ENCODE measurements around the gene CPA3. TPM values are rescaled to one million over a fixed set of nuclear protein-coding genes. Genes with fewer than 3 reads are reported as not detected.

The CPA3 gene
- total and polyA plus RNA-seq, 10 donors: 0.06 to 5.6 (median 0.49) TPM; not detected in 3

DNA sequence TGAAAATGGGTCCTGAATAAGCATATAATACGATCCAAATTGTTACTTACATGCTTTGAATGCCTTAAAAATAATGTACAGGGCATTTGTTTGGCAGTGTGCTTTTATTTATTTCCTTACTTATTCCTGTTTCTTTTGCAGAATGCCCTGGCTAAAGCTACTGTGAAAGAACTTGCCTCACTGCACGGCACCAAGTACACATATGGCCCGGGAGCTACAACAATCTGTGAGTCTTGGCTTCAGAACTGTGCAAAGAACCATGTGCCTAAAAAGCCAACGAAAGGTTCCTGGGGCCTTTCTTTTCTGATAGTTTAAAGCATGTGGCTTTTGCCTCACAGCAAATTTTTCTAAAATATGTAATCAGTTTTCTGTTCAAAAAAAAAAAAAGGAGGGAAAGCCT, 7.8 kb upstream of the CPA3 start:
- Histone ChIP-seq H3K9me3 (no peaks in the 10 kb centered on the region), H3K27me3 (replicated peaks in 1 of 7) (no peaks in the 10 kb centered on the region), H3K4me1 (no peaks in the 10 kb centered on the region), H3K4me3 (no peak overlapping the region), H3K36me3 (no peaks in the 10 kb centered on the region), H3K27ac (no peak overlapping the region)
- DNase-seq: no peak
- 76 to 92% (median 84%) methylated on average over 4 of the region's 4 CpGs for WGBS, 5 donors
- intact Hi-C loops (cut with DNase I; ENCODE audit: low total_unique reads): no loop called here
- TF ChIP-seq POLR2AphosphoS5 (IDR thresholded peaks at IDR 0.05) (no peak), CTCF (IDR thresholded peaks at IDR 0.05 in 8 of 11, conservative IDR thresholded peaks at IDR 0.05 in 3 of 11) (no peak), POLR2A (IDR thresholded peaks at IDR 0.05) (no peak)

- no peak for DNase-seq
Observed at GRCh38 chr3:148861277-148861869, 3.7 kb upstream of the CPA3 start.

DNA sequence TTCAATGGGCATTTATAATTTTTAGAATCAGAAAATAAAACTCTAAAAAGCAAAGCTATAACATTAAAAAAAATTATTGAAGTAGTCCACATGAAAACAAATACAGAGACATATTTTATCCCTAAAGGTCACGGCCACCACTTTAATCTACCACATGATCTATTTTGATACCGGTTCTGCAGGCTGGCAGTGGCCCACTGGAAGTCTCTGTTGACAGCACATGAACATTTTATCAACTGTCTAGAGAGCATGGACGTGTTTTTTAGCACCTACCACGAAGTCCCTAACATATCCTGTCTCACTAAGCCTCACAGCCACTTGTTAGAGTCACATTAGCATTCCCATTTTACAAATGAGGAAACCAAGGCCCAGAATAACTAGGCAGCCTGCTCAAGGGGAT, 1.8 kb upstream of the CPA3 start:
- no peak for DNase-seq
- intact Hi-C loops (cut with DNase I; ENCODE audit: low total_unique reads): loop anchor here (5.0 kb wide), 1 partner anchor 84 kb away; no protein-coding TSS in a partner anchor
- TF ChIP-seq POLR2A (IDR thresholded peaks at IDR 0.05) (no peak), CTCF (IDR thresholded peaks at IDR 0.05 in 8 of 11, conservative IDR thresholded peaks at IDR 0.05 in 3 of 11) (no peak), POLR2AphosphoS5 (IDR thresholded peaks at IDR 0.05) (no peak)

More at GRCh38 chr3:148861277-148861869, 3.7 kb upstream of the CPA3 start:
- no peaks in the 10 kb centered on the region for H3K9me3 ChIP-seq
- no peak overlapping the region for H3K27ac ChIP-seq
- no peak overlapping the region for H3K4me3 ChIP-seq
- H3K36me3 ChIP-seq: no peaks in the 10 kb centered on the region
- 4 to 10% (median 4%) methylated on average over 1 of the region's 1 CpG for WGBS, 5 donors
- intact Hi-C loops (cut with DNase I; ENCODE audit: low total_unique reads): loop anchor here (5.0 kb wide), 1 partner anchor 86 kb away; no protein-coding TSS in a partner anchor
- TF ChIP-seq POLR2AphosphoS5 (IDR thresholded peaks at IDR 0.05): no peak
- no peak for TF ChIP-seq POLR2A (IDR thresholded peaks at IDR 0.05)
- peak; percentile 22 to 77 (median 63) for TF ChIP-seq CTCF (IDR thresholded peaks at IDR 0.05 in 8 of 11, conservative IDR thresholded peaks at IDR 0.05 in 3 of 11)
- H3K27me3 ChIP-seq (replicated peaks in 1 of 7): no peaks in the 10 kb centered on the region
- H3K4me1 ChIP-seq: no peaks in the 10 kb centered on the region

DNA sequence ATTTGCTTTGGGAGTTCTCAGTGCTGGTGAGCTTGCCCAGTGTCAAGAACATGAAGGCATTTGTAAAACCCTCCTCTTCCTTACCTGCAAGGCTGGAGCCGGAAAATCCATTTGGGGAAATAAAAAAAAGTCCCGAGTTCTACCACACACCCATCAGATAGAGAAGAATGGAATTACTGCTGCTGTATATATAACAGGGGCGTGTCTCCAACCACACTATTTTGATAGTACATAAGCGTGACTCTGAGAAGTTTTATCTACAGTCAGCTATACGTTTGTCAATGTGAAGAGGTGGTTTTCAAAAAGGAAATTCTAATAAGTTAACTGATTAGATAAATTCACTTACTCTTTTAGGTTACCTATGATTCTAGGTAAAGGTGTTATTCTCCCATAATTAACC, 1.3 kb upstream of the CPA3 start:
- H3K36me3 ChIP-seq: no peaks in the 10 kb centered on the region
- 62 to 84% (median 69%) methylated on average over 5 of the region's 5 CpGs for WGBS, 5 donors

More for the DNA sequence above, 1.8 kb upstream of the CPA3 start:
- H3K9me3 ChIP-seq: no peaks in the 10 kb centered on the region
- no peaks in the 10 kb centered on the region for H3K27me3 ChIP-seq (replicated peaks in 1 of 7)
- no peaks in the 10 kb centered on the region for H3K36me3 ChIP-seq
- WGBS, 5 donors: 24 to 43% (median 29%) methylated on average over 4 of the region's 4 CpGs
- no peak overlapping the region for H3K4me3 ChIP-seq
- H3K4me1 ChIP-seq: no peaks in the 10 kb centered on the region
- H3K27ac ChIP-seq: no peak overlapping the region

More for the DNA sequence above, 1.3 kb upstream of the CPA3 start:
- no peak overlapping the region for H3K27ac ChIP-seq
- no peak overlapping the region for H3K4me3 ChIP-seq
- H3K27me3 ChIP-seq (replicated peaks in 1 of 7): no peaks in the 10 kb centered on the region
- TF ChIP-seq CTCF (IDR thresholded peaks at IDR 0.05 in 8 of 11, conservative IDR thresholded peaks at IDR 0.05 in 3 of 11): no peak
- no peak for TF ChIP-seq POLR2AphosphoS5 (IDR thresholded peaks at IDR 0.05)
- TF ChIP-seq POLR2A (IDR thresholded peaks at IDR 0.05): no peak
- no peaks in the 10 kb centered on the region for H3K4me1 ChIP-seq
- no peak for DNase-seq
- no peaks in the 10 kb centered on the region for H3K9me3 ChIP-seq
- intact Hi-C loops (cut with DNase I; ENCODE audit: low total_unique reads): loop anchor here (5.0 kb wide), 1 partner anchor 83 kb away; no protein-coding TSS in a partner anchor
